Measurements from ENCODE around the gene RGS9BP. TPM values are rescaled to one million over a fixed set of nuclear protein-coding genes. Genes with fewer than 3 reads are reported as not detected.
"Not testable (repeated sequence)": the region's sequence is repeated elsewhere in the genome, so short reads cannot be mapped to it uniquely, and the experiment has no call there.

RGS9BP gene
- total RNA-seq, 1 donor from 2014 or later: 2.0 TPM

DNA sequence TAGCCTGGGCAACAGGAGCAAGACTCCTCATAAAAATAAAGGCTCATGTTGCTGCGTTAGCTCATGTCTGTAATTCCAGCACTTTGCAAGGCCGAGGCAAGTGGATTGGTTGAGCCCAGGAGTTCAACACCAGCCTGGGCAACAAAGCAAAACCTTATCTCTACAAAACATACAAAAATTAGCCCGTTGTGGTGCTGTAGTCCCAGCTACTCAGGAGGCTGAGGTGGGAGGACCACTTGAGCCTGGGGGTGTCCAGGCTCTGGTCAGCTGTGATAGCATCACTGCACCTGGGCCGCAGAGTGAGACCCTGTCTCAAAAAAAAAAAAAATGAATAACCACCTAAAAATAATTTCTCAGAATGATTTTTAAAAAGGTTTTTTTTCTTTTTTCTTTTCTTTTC is 12.0 kb downstream of the RGS9BP start:
- ATAC-seq (no peak), DNase-seq (no peak)
- no peaks in the 10 kb centered on the region for H3K9me3 ChIP-seq
- H3K36me3 ChIP-seq: no peaks in the 10 kb centered on the region
- intact Hi-C loops (cut with DNase I): no loop called here
- H3K4me1 ChIP-seq: peaks cover 14% of the 10 kb centered on the region
- no peaks in the 10 kb centered on the region for H3K27me3 ChIP-seq
- H3K4me3 ChIP-seq: no peak overlapping the region
- no peak overlapping the region for H3K27ac ChIP-seq
- no peak for TF ChIP-seq CTCF (IDR thresholded peaks at IDR 0.05)

GRCh38 chr19:32688311-32688710 is 12.7 kb downstream of the RGS9BP start:
- Histone ChIP-seq H3K27me3 (no peaks in the 10 kb centered on the region), H3K4me3 (no peak overlapping the region), H3K36me3 (no peaks in the 10 kb centered on the region), H3K9me3 (no peaks in the 10 kb centered on the region), H3K27ac (no peak overlapping the region), H3K4me1 (peaks cover 20% of the 10 kb centered on the region)
- intact Hi-C loops (cut with DNase I): no loop called here
- no peak for TF ChIP-seq CTCF (IDR thresholded peaks at IDR 0.05)
- ATAC-seq (no peak), DNase-seq (no peak)

GRCh38 chr19:32691291-32691951 is 15.8 kb downstream of the RGS9BP start, which contains the start of gene NUDT19:
Gene NUDT19, plus strand, starts transcription at chr19:32691821. Its CDS starts 140 bp downstream, at chr19:32691961.
- Histone ChIP-seq H3K27me3 (no peaks in the 10 kb centered on the region), H3K27ac (peak within 1 kb of the TSS; percentile 88), H3K4me3 (peak within 1 kb of the TSS; percentile 78), H3K9me3 (no peaks in the 10 kb centered on the region), H3K36me3 (no peaks in the 10 kb centered on the region), H3K4me1 (peaks cover 49% of the 10 kb centered on the region)
- ATAC-seq: peak; percentile 97
- peak; percentile 96 for DNase-seq
- TF ChIP-seq CTCF (IDR thresholded peaks at IDR 0.05): no peak
- intact Hi-C loops (cut with DNase I): no loop called here

DNA sequence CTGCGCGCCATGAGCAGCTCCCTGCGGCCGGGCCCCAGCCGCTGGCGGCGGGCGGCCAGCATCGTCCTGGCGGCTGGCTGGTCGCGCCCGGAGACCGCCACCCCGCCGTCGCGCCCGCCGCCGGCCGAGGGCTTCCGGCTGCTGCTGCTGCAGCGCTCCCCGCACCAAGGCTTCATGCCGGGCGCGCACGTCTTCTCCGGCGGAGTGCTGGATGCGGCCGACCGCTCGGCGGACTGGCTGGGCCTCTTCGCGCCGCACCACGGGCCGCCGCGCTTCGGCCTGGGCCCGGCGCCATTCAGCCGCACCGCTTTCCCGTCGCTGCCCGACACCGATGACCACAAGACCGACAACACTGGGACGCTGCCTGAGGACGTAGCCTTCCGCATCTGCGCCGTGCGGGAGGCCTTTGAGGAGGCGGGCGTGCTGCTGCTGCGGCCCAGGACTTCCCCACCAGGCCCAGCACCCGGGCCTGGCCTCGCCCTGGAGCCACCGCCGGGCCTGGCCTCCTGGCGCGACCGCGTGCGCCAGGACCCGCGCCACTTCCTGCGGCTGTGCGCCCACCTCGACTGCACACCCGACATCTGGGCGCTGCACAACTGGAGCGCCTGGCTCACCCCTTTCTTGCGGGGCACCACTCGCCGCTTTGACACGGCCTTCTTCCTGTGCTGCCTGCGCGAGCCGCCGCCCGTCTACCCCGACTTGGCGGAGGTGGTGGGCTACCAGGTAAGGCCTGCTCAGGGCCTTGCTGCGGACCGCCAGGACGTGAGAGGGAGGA is 16.5 kb downstream of the RGS9BP start:
- Histone ChIP-seq H3K4me3 (peak overlapping the region; percentile 78), H3K9me3 (no peaks in the 10 kb centered on the region), H3K27ac (peak overlapping the region; percentile 88), H3K27me3 (no peaks in the 10 kb centered on the region), H3K4me1 (peaks cover 54% of the 10 kb centered on the region), H3K36me3 (no peaks in the 10 kb centered on the region)
- intact Hi-C loops (cut with DNase I): no loop called here
- TF ChIP-seq CTCF (IDR thresholded peaks at IDR 0.05): no peak
- DNase-seq (peak; percentile 89), ATAC-seq (peak; percentile 90)

DNA sequence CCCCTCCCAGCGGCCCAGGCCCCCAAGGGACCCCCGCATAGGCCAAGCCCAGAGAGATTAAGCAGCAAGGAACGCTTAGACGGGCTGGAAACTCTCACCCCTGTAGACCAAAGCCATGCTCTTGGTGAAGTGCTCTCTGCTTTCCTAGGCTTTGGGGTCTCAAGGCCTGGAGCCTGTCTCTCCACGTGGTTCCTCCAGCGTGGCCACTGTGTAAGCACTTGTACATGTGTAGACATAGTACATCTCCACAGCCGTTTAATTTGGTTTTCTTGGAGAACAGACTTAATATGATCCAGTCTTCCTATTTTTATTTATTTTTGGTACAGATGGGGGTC is 17.0 kb downstream of the RGS9BP start:
- no peak for TF ChIP-seq CTCF (IDR thresholded peaks at IDR 0.05)
- H3K27me3 ChIP-seq: no peaks in the 10 kb centered on the region
- DNase-seq: no peak
- H3K4me3 ChIP-seq: peak overlapping the region; percentile 78
- peaks cover 54% of the 10 kb centered on the region for H3K4me1 ChIP-seq
- no peaks in the 10 kb centered on the region for H3K9me3 ChIP-seq
- peak overlapping the region; percentile 88 for H3K27ac ChIP-seq
- no peaks in the 10 kb centered on the region for H3K36me3 ChIP-seq
- intact Hi-C loops (cut with DNase I): no loop called here
- ATAC-seq: peak; percentile 1

DNA sequence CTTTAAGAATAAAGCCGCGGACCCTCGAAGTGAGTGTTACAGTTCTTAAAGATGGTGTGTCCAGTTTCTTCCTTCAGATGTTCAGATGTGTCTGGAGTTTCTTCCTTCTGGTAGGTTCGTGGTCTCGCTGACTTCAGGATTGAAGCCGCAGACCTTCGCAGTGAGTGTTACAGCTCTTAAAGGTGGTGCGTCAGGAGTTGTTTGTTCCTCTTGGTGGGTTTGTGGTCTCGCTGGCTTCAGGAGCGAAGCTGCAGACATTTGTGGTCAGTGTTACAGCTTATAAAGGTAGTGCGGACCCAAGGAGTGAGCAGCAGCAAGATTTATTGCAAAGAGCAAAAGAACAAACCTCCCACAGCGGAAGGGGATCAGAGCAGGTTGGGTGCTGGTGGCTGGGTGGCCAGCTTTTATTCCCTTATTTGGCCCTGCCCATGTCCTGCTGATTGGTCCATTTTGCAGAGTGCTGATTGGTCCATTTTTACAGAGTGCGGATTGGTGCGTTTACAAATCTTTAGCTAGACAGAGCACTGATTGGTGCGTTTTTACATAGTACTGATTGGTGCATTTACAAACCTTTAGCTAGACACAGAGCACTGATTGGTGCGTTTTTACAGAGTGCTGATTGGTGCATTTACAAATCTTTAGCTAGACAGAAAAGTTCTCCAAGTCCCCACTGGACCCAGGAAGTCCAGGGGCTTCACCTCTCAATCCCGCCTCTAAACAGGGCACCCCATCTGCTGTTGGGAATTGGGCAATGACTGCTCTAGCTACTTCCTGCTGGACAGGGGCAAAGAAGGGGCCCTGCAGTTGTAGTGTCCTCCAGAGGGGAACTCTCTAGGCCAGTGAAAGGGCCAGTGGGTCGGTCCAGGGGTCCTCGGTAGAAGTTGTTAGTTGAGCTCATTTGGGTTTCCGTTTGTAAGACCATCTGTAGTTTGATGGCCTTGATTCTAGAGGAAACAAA is 17.8 kb downstream of the RGS9BP start:
- intact Hi-C loops (cut with DNase I); H3K9me3 ChIP-seq; H3K27me3 ChIP-seq; DNase-seq; ATAC-seq; H3K36me3 ChIP-seq; H3K27ac ChIP-seq: not testable (repeated sequence)
- Histone ChIP-seq H3K4me1 (peaks cover 54% of the 10 kb centered on the region), H3K4me3 (peak overlapping the region; percentile 78)

GRCh38 chr19:32694316-32694715 is 18.7 kb downstream of the RGS9BP start:
- H3K27me3 ChIP-seq; H3K9me3 ChIP-seq; DNase-seq; H3K27ac ChIP-seq; H3K36me3 ChIP-seq; ATAC-seq; intact Hi-C loops (cut with DNase I): not testable (repeated sequence)
- peak overlapping the region; percentile 78 for H3K4me3 ChIP-seq
- H3K4me1 ChIP-seq: peaks cover 54% of the 10 kb centered on the region

DNA sequence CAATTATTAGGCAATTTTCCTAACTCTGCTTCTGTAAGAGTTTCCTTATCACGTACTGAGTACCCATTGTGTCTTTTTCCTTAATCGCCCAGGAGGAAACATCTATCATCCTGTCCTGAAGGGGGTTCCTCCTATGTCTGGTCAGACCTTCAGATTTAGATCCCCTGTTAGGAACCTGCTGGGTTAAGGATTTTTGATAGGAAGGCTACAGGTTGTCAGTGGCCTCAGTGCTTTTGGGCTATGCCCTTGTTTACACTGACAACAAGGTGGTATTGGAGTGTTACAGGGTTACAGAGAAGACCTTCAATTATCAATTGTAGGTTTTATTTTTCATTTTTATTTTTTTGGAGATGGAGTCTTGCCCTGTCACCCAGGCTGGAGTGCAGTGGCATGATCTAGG is 19.2 kb downstream of the RGS9BP start:
- H3K27ac ChIP-seq; H3K27me3 ChIP-seq; ATAC-seq; H3K36me3 ChIP-seq; intact Hi-C loops (cut with DNase I); DNase-seq; H3K9me3 ChIP-seq: not testable (repeated sequence)
- H3K4me1 ChIP-seq: peaks cover 54% of the 10 kb centered on the region
- H3K4me3 ChIP-seq: peak overlapping the region; percentile 78
